DOHH2 (cell line): Measurements from ENCODE around the gene ZNF236.

Experiments
- H3F3A ChIP-seq: fragments of 200-600 bp; sonication (generic), shearing (Covaris generic); 2 replicates; pipeline ENCODE4 v1.6.0; 2016; ENCODE audit warnings: antibody characterized with exemption, mild to moderate bottlenecking; ENCODE audit not compliant: control insufficient read depth, insufficient read depth
- H3K27ac ChIP-seq: fragments of 200-600 bp; sonication (generic); 2 replicates; pipeline ENCODE4 v1.5.1; 2014; ENCODE audit warnings: low read depth, mild to moderate bottlenecking, low read length, moderate library complexity
- H3K27me3 ChIP-seq: fragments of 200-600 bp; sonication (generic); 2 replicates; pipeline ENCODE4 v1.6.1; 2014; ENCODE audit warnings: mild to moderate bottlenecking, low read length, mixed read lengths; ENCODE audit not compliant: control insufficient read depth
- H3K36me3 ChIP-seq: fragments of 200-600 bp; sonication (generic); 2 replicates; pipeline ENCODE4 v1.6.1; 2014; ENCODE audit warnings: mild to moderate bottlenecking, low read length, moderate library complexity, mixed read lengths; ENCODE audit not compliant: control insufficient read depth
- H3K4me1 ChIP-seq: fragments of 200-600 bp; sonication (generic); 2 replicates; pipeline ENCODE4 v1.6.1; 2014; ENCODE audit warnings: mild to moderate bottlenecking, low read length, mixed read lengths; ENCODE audit not compliant: control insufficient read depth
- H3K4me2 ChIP-seq: fragments of 200-600 bp; sonication (generic); 2 replicates; pipeline ENCODE4 v1.6.0; 2014; ENCODE audit warnings: mild to moderate bottlenecking, low read length, moderate library complexity
- H3K4me3 ChIP-seq: fragments of 200-600 bp; sonication (generic); 2 replicates; pipeline ENCODE4 v1.5.1; 2014; ENCODE audit warnings: mild to moderate bottlenecking, low read length, mixed read lengths
- H3K79me2 ChIP-seq: fragments of 200-600 bp; sonication (generic); 2 replicates; pipeline ENCODE4 v1.6.1; 2014; ENCODE audit warnings: mild to moderate bottlenecking, low read length, mixed read lengths; ENCODE audit not compliant: control insufficient read depth
- H3K9me2 ChIP-seq: fragments of 200-600 bp; sonication (generic); replicated peaks from 2 replicates; pipeline ENCODE4 v1.6.1; 2014; ENCODE audit warnings: mild to moderate bottlenecking, low read length, mixed read lengths; ENCODE audit not compliant: control insufficient read depth
- H3K9me3 ChIP-seq: fragments of 200-600 bp; sonication (generic); 2 replicates; pipeline ENCODE4 v1.6.1; 2014; ENCODE audit warnings: antibody characterized with exemption, low read length, mixed read lengths; ENCODE audit not compliant: control insufficient read depth, insufficient read depth
- H4K20me1 ChIP-seq: fragments of 200-600 bp; sonication (generic); 2 replicates; pipeline ENCODE4 v1.6.0; 2014; ENCODE audit warnings: low read depth, mild to moderate bottlenecking, antibody characterized with exemption, low read length, moderate library complexity; ENCODE audit not compliant: control insufficient read depth, insufficient read depth
- CTCF ChIP-seq: fragments of 200-600 bp; sonication (generic); IDR thresholded peaks from one replicate; pipeline ENCODE4 v1.5.1; 2014; ENCODE audit warnings: antibody characterized with exemption, mild to moderate bottlenecking, low read depth, low read length; ENCODE audit not compliant: poor library complexity, severe bottlenecking
- EZH2phosphoT487 ChIP-seq: fragments of 200-600 bp; sonication (generic); IDR thresholded peaks from 2 replicates; pipeline ENCODE4 v1.6.1; 2017; ENCODE audit warnings: borderline replicate concordance, mild to moderate bottlenecking, antibody characterized with exemption, low read length, moderate library complexity, mixed read lengths

The ZNF236 gene

GRCh38 chr18:76886112-76886511, 63.8 kb downstream of the ZNF236 start:
- Histone ChIP-seq H3K4me1 (no peaks in the 10 kb centered on the region), H3K9me3 (no peaks in the 10 kb centered on the region), H3K4me2 (no peak overlapping the region), H3F3A (no peaks in the 10 kb centered on the region), H3K4me3 (no peak overlapping the region), H4K20me1 (0 out of 2 replicates have a peak, but pooled peaks cover 4% of the 10 kb centered on the region), H3K27ac (no peak overlapping the region), H3K36me3 (peaks cover 43% of the 10 kb centered on the region), H3K9me2 (no peaks in the 10 kb centered on the region), H3K27me3 (no peaks in the 10 kb centered on the region), H3K79me2 (no peaks in the 10 kb centered on the region)
- TF ChIP-seq EZH2phosphoT487: no peak

GRCh38 chr18:76889091-76889699, 66.8 kb downstream of the ZNF236 start:
- TF ChIP-seq CTCF (no peak), EZH2phosphoT487 (no peak)
- Histone ChIP-seq H3K9me3 (no peaks in the 10 kb centered on the region), H3K4me2 (no peak overlapping the region), H3F3A (no peaks in the 10 kb centered on the region), H3K36me3 (peaks cover 36% of the 10 kb centered on the region), H4K20me1 (0 out of 2 replicates have a peak, but pooled peaks cover 4% of the 10 kb centered on the region), H3K9me2 (no peaks in the 10 kb centered on the region), H3K27ac (no peak overlapping the region), H3K4me3 (no peak overlapping the region), H3K79me2 (no peaks in the 10 kb centered on the region), H3K4me1 (no peaks in the 10 kb centered on the region), H3K27me3 (no peaks in the 10 kb centered on the region)

GRCh38 chr18:76892832-76893231, 70.5 kb downstream of the ZNF236 start:
- Histone ChIP-seq H3K79me2 (no peaks in the 10 kb centered on the region), H3K9me3 (peaks cover 23% of the 10 kb centered on the region; the same call in 1 of the 2 replicates), H3K27ac (no peak overlapping the region), H3K9me2 (no peaks in the 10 kb centered on the region), H3K36me3 (peaks cover 59% of the 10 kb centered on the region), H3F3A (no peaks in the 10 kb centered on the region), H3K4me3 (no peak overlapping the region), H4K20me1 (0 out of 2 replicates have a peak, but pooled peaks cover 4% of the 10 kb centered on the region), H3K4me1 (no peaks in the 10 kb centered on the region), H3K27me3 (no peaks in the 10 kb centered on the region), H3K4me2 (no peak overlapping the region)
- TF ChIP-seq CTCF (no peak), EZH2phosphoT487 (no peak)

- H3K4me3 ChIP-seq: no peak overlapping the region
- H3K9me3 ChIP-seq: peaks cover 23% of the 10 kb centered on the region; the same call in 1 of the 2 replicates
- TF ChIP-seq EZH2phosphoT487 (no peak), CTCF (no peak)
- no peaks in the 10 kb centered on the region for H3K9me2 ChIP-seq
- no peak overlapping the region for H3K27ac ChIP-seq
- no peaks in the 10 kb centered on the region for H4K20me1 ChIP-seq
- H3K4me1 ChIP-seq: no peaks in the 10 kb centered on the region
- H3K79me2 ChIP-seq: no peaks in the 10 kb centered on the region
- H3K27me3 ChIP-seq: no peaks in the 10 kb centered on the region
- peaks cover 67% of the 10 kb centered on the region for H3K36me3 ChIP-seq
- H3F3A ChIP-seq: 0 out of 2 replicates have a peak, but pooled peaks cover 4% of the 10 kb centered on the region
- H3K4me2 ChIP-seq: no peak overlapping the region
Observed at GRCh38 chr18:76894566-76895346, 72.4 kb downstream of the ZNF236 start.
